ENCODE data around the gene MICA.

- TF ChIP-seq CTCF (IDR thresholded peaks at IDR 0.05), result no peak
- TF ChIP-seq POLR2A (IDR thresholded peaks at IDR 0.05), result no peak
- TF ChIP-seq EP300 (IDR thresholded peaks at IDR 0.05), result no peak
Observed at GRCh38 chr6:31375699-31376098, 27.7 kb upstream of the MICA start.

All from tibial nerve (tissue), 4 donors.